Mesendoderm (in vitro differentiated cells): ENCODE data around the gene SOX18.

Experiments used
- DNase-seq: peaks from one replicate; pipeline ENCODE4 v3.0.0; 2013
- H2AK5ac ChIP-seq: 2 replicates; pipeline ENCODE4 v1.6.1; 2013; ENCODE audit warnings: low read length, inconsistent platforms
- H2BK120ac ChIP-seq: 2 replicates; pipeline ENCODE4 v1.6.1; 2013; ENCODE audit warnings: low read depth, mild to moderate bottlenecking, low read length, moderate library complexity, mixed read lengths
- H2BK15ac ChIP-seq: replicated peaks from 2 replicates; pipeline ENCODE4 v1.6.1; 2013; ENCODE audit warnings: low read depth, mild to moderate bottlenecking, moderate library complexity
- H2BK5ac ChIP-seq: 2 replicates; pipeline ENCODE4 v1.6.1; 2013; ENCODE audit warnings: low read length, inconsistent platforms
- H3K18ac ChIP-seq: 2 replicates; pipeline ENCODE4 v1.6.1; 2013; ENCODE audit warnings: mild to moderate bottlenecking, low read length, mixed read lengths
- H3K23ac ChIP-seq: one replicate; pipeline ENCODE4 v1.6.1; 2013; ENCODE audit warnings: low read length
- H3K27ac ChIP-seq: 2 replicates; pipeline ENCODE4 v1.5.1; 2013; ENCODE audit warnings: low read depth, mild to moderate bottlenecking, inconsistent platforms, low read length, moderate library complexity
- H3K27me3 ChIP-seq: 2 replicates; pipeline ENCODE4 v1.6.1; 2013; ENCODE audit warnings: low read length, control low read depth, mild to moderate bottlenecking, inconsistent platforms; ENCODE audit not compliant: insufficient read depth, poor library complexity
- H3K36me3 ChIP-seq: 2 replicates; pipeline ENCODE4 v1.6.1; 2013; ENCODE audit warnings: low read length, inconsistent platforms; ENCODE audit not compliant: control insufficient read depth, insufficient read depth
- H3K4ac ChIP-seq: one replicate; pipeline ENCODE4 v1.6.1; 2013; ENCODE audit warnings: low read depth, mild to moderate bottlenecking, low read length, moderate library complexity
- H3K4me1 ChIP-seq: 2 replicates; pipeline ENCODE4 v1.6.1; 2013; ENCODE audit warnings: low read depth, low read length, inconsistent platforms; ENCODE audit not compliant: control insufficient read depth
- H3K4me2 ChIP-seq: 2 replicates; pipeline ENCODE4 v1.6.1; 2013; ENCODE audit warnings: low read length
- H3K4me3 ChIP-seq: 2 replicates; pipeline ENCODE4 v1.5.1; 2013; ENCODE audit warnings: mild to moderate bottlenecking, low read length
- H3K56ac ChIP-seq: one replicate; pipeline ENCODE4 v1.6.1; 2013; ENCODE audit warnings: low read length
- H3K79me1 ChIP-seq: 2 replicates; pipeline ENCODE4 v1.6.1; 2013; ENCODE audit warnings: low read length, inconsistent platforms
- H3K79me2 ChIP-seq: 2 replicates; pipeline ENCODE4 v1.6.1; 2013; ENCODE audit warnings: mild to moderate bottlenecking, low read length; ENCODE audit not compliant: control insufficient read depth, insufficient read depth
- H3K9ac ChIP-seq: 2 replicates; pipeline ENCODE4 v1.6.1; 2013; ENCODE audit warnings: low read length, inconsistent platforms
- H4K5ac ChIP-seq: one replicate; pipeline ENCODE4 v1.6.1; 2013; ENCODE audit warnings: low read length
- H4K8ac ChIP-seq: one replicate; pipeline ENCODE4 v1.6.1; 2013; ENCODE audit warnings: low read depth, mild to moderate bottlenecking, control low read depth, low read length, moderate library complexity
- WGBS: extraction: QIAGEN DNeasy Blood & Tissue Kit; methylation state at CpG from one replicate; pipeline ENCODE4 v1.1.7; 2013; ENCODE audit warnings: low lambda C conversion rate, missing lambda C conversion rate; ENCODE audit not compliant: insufficient coverage; ENCODE audit errors: extremely low coverage; 5-methylcytosine and 5-hydroxymethylcytosine counted together

SOX18 gene

DNA sequence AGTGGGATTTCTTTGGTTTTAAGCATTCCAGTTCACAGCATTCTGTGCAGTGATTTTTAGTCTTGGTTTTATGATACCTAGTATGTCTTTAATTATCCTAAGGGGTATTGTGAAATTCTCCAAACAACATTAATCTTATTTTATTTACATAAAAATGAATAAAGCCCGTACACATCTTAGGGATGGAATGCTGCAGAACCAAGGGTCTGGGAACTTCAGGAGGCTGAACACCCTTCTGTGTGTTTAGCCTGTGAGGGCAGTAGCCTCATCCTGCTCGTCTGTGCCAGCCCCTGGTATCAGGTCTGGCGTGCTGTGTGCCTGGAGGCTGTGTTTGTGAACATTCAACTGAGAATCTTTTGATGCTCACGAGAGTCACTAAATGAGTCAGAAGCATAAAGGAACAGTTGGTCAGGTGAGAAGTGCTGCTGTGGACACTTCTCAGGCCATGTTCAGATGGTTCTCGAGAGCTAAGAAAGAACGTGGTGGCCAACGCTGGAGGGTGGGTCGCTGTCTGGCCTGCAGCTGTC lies 38.7 kb downstream of the SOX18 start:
- H3K27me3 ChIP-seq, result no peaks in the 10 kb centered on the region
- no peak overlapping the region for H3K4ac ChIP-seq
- WGBS, result no CpG with 5 or more reads among the region's 8 CpGs
- H2BK120ac ChIP-seq, result no peak overlapping the region
- H3K18ac ChIP-seq, result no peak overlapping the region
- H2BK15ac ChIP-seq, result no peak overlapping the region
- H2AK5ac ChIP-seq, result no peak overlapping the region
- no peak overlapping the region for H3K4me2 ChIP-seq
- no peaks in the 10 kb centered on the region for H3K4me1 ChIP-seq
- H3K27ac ChIP-seq, result no peak overlapping the region
- H2BK5ac ChIP-seq, result no peak overlapping the region
- H3K23ac ChIP-seq, result no peak overlapping the region
- H3K79me2 ChIP-seq, result no peaks in the 10 kb centered on the region
- H3K79me1 ChIP-seq, result peaks cover 4% of the 10 kb centered on the region
- H3K36me3 ChIP-seq, result peaks cover 22% of the 10 kb centered on the region
- H4K8ac ChIP-seq, result no peak overlapping the region
- H3K9ac ChIP-seq, result no peak overlapping the region
- H3K56ac ChIP-seq, result no peak overlapping the region
- no peak for DNase-seq
- H3K4me3 ChIP-seq, result no peak overlapping the region
- H4K5ac ChIP-seq, result no peak overlapping the region

DNA sequence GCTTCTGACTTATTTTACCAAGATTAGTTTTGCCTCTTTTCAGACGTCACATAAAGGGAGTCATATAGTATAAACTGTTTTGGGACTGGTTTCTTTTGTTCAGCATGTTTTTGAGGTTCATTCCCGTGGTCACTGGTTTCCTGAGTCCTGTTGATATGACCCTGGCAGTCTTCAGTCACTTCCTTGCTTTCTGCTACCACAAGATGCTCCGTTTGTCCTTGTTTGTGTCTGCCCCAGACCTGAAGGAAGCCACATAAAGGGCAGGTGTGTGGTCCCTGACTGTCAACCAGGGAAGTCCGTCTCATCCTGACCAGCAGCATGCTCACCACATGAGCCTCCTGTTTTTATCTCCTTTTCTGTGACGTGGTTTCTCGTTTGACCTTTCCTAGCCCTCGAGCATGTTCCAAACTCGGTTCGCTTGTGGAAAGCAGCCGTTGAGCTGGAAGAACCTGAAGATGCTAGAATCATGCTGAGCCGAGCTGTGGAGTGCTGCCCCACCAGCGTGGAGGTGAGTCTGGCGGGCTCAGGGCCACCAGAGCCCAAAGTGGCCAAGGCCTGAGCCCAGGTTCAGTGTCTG lies 39.5 kb downstream of the SOX18 start:
- no peak overlapping the region for H3K4me2 ChIP-seq
- no peak overlapping the region for H2BK5ac ChIP-seq
- H3K18ac ChIP-seq, result no peak overlapping the region
- WGBS, result no CpG with 5 or more reads among the region's 13 CpGs
- no peak overlapping the region for H2AK5ac ChIP-seq
- no peak overlapping the region for H3K4ac ChIP-seq
- no peak overlapping the region for H3K56ac ChIP-seq
- H3K27ac ChIP-seq, result no peak overlapping the region
- H3K79me1 ChIP-seq, result peaks cover 3% of the 10 kb centered on the region
- H3K36me3 ChIP-seq, result peaks cover 18% of the 10 kb centered on the region
- no peak overlapping the region for H3K4me3 ChIP-seq
- H3K79me2 ChIP-seq, result no peaks in the 10 kb centered on the region
- no peak overlapping the region for H2BK15ac ChIP-seq
- DNase-seq, result no peak
- no peaks in the 10 kb centered on the region for H3K27me3 ChIP-seq
- H2BK120ac ChIP-seq, result no peak overlapping the region
- no peak overlapping the region for H4K5ac ChIP-seq
- H3K9ac ChIP-seq, result no peak overlapping the region
- H4K8ac ChIP-seq, result no peak overlapping the region
- no peaks in the 10 kb centered on the region for H3K4me1 ChIP-seq
- H3K23ac ChIP-seq, result no peak overlapping the region

DNA sequence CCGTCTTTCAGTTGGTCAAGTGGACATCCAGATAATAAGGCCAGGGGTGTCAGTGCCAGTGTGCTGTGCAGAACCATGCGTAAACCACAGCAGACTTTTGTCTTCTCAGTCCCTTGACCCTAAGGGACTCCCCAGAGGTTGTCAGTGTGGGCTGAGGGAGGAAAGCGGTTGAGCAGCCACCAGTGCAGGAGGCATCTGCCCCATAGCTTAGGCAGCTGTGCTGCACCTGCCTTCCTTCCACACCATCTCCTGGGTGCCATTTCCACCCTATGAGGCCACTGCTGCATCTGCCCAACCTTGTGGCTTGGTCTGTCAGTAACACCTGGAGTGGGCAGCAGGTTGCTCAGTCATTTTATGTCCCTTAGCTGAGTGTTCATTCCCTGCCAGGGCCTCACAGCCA lies 42.5 kb downstream of the SOX18 start:
- Histone ChIP-seq H3K23ac (no peak overlapping the region), H3K56ac (no peak overlapping the region), H3K36me3 (peaks cover 17% of the 10 kb centered on the region), H3K9ac (no peak overlapping the region), H4K8ac (no peak overlapping the region), H3K79me1 (peaks cover 3% of the 10 kb centered on the region), H3K4me2 (no peak overlapping the region), H3K27me3 (no peaks in the 10 kb centered on the region), H3K4me1 (no peaks in the 10 kb centered on the region), H2BK15ac (no peak overlapping the region), H4K5ac (no peak overlapping the region), H2BK120ac (no peak overlapping the region), H3K79me2 (no peaks in the 10 kb centered on the region), H2AK5ac (no peak overlapping the region), H2BK5ac (no peak overlapping the region), H3K4ac (no peak overlapping the region), H3K4me3 (no peak overlapping the region), H3K18ac (no peak overlapping the region), H3K27ac (no peak overlapping the region)
- WGBS, result no CpG with 5 or more reads among the region's 3 CpGs
- no peak for DNase-seq

DNA sequence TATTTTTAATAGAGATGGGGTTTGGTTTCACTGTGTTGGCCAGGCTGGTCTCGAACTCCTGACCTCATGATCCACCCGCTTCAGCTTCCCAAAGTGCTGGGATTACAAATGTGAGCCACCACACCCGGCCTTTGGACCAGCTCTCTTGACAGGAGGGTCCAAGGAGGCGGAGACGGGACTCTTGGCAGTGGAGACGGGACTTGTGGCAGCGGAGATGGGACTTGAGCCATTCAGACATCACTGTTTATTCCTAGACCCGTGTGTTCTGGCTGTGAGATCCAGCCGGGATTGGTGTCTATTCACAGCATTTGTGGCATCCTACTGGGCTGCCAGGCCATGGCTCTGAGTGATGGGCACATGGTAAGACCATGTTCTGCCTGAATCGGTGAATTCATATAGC lies 42.9 kb downstream of the SOX18 start:
- Histone ChIP-seq H3K18ac (no peak overlapping the region), H3K23ac (no peak overlapping the region), H3K4me3 (no peak overlapping the region), H4K8ac (no peak overlapping the region), H3K4ac (no peak overlapping the region), H3K79me1 (peaks cover 3% of the 10 kb centered on the region), H3K4me2 (no peak overlapping the region), H3K56ac (no peak overlapping the region), H3K79me2 (no peaks in the 10 kb centered on the region), H2BK5ac (no peak overlapping the region), H2AK5ac (no peak overlapping the region), H3K36me3 (peaks cover 19% of the 10 kb centered on the region), H2BK15ac (no peak overlapping the region), H3K27ac (no peak overlapping the region), H3K27me3 (no peaks in the 10 kb centered on the region), H4K5ac (no peak overlapping the region), H2BK120ac (no peak overlapping the region), H3K9ac (no peak overlapping the region), H3K4me1 (no peaks in the 10 kb centered on the region)
- WGBS, result no CpG with 5 or more reads among the region's 10 CpGs
- DNase-seq, result no peak

DNA sequence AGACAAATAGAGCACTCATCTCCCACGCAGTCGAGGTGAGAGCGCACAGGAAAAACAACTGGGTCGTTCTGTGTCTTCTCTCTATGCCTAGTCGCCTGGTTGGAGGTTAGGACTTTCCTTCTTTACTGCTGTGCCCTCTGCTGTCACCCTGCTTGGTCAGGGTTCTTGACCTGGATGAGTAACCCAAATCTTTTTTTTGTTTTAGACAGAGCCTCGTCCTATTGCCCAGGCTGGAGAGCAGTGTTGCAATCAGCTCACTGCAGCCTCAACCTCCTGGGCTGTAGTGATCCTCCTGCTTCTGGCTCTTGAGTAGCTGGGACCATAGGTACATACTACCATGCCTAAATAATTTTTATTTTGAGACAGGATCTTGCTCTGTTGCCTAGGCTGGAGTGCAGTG lies 44.0 kb downstream of the SOX18 start:
- H3K27ac ChIP-seq, result no peak overlapping the region
- no peaks in the 10 kb centered on the region for H3K27me3 ChIP-seq
- no peak overlapping the region for H3K18ac ChIP-seq
- no peak overlapping the region for H3K9ac ChIP-seq
- no peak overlapping the region for H3K4me3 ChIP-seq
- no peak for DNase-seq
- H3K23ac ChIP-seq, result no peak overlapping the region
- no peak overlapping the region for H4K5ac ChIP-seq
- H3K79me2 ChIP-seq, result no peaks in the 10 kb centered on the region
- no peaks in the 10 kb centered on the region for H3K4me1 ChIP-seq
- no peak overlapping the region for H3K56ac ChIP-seq
- no peak overlapping the region for H3K4ac ChIP-seq
- no peak overlapping the region for H2AK5ac ChIP-seq
- no CpG with 5 or more reads among the region's 6 CpGs for WGBS
- no peak overlapping the region for H2BK5ac ChIP-seq
- peaks cover 3% of the 10 kb centered on the region for H3K79me1 ChIP-seq
- no peak overlapping the region for H3K4me2 ChIP-seq
- no peak overlapping the region for H2BK120ac ChIP-seq
- no peak overlapping the region for H4K8ac ChIP-seq
- H3K36me3 ChIP-seq, result peaks cover 17% of the 10 kb centered on the region
- no peak overlapping the region for H2BK15ac ChIP-seq
